Measurements from ENCODE around the gene SKAP1.
"Not testable (repeated sequence)": the region's sequence is repeated elsewhere in the genome, so short reads cannot be mapped to it uniquely, and the experiment has no call there.

Gene SKAP1

DNA sequence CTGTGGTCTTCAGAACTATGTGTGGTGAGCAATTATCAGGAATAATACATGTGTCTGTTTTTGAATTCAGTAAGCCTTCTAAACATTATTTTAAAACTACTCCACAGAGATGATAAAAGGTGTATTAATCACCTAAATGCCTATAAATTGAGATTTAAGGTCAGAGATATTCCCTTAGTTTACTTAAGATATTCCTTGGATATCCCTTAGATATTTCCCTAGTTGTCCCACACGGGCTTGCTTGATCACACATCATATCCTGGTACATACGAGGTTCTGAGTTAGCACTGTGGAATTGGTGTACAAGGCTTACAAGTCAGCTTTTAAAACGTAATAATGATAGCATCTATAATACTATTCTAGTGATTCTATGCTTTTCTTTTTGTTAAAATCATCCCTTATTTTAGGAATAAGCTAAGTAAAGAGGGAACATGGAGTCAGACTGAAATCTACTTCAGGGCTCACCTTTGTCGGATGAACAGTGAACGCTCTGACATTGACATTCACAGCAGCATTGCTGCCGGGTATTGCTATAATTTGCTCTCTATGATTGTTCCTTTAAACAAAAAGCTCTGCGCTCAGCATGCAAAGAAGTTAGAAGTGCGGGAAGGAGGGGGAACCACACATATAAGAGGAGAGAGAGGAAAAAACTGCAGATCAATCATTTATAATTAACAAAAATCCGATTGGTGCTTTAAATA, 136.5 kb downstream of the SKAP1 start:
- TF ChIP-seq POLR2AphosphoS5 (IDR thresholded peaks at IDR 0.05; ENCODE audit: low read depth, low read length) (no peak), POLR2A (IDR thresholded peaks at IDR 0.05; ENCODE audit: low read depth, low read length) (no peak), TAF1 (IDR thresholded peaks at IDR 0.05; ENCODE audit: borderline replicate concordance, low read depth, low read length) (no peak)
- DNase-seq (ENCODE audit: insufficient read length) (no peak), FAIRE-seq (no peak)

DNA sequence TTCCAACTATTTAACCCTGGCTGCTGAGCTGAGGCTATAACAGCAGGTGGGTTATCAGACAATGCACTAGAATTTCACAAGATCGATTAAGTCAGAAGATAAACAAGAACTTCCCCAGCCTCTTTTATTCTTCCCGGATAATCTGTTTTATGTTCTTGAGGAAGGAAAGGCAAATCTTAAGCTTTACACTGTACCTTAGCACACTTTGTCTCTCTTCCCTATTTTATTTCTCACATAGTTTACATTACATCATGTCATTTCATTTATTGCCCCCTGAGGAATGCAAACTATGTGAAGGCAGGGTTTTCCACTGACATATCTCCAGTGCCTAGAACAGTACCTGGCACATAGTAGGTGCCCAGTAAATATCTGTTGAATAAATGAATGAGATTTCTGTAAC, 139.6 kb downstream of the SKAP1 start:
- no peak for TF ChIP-seq TAF1 (IDR thresholded peaks at IDR 0.05; ENCODE audit: borderline replicate concordance, low read depth, low read length)
- no peak for TF ChIP-seq POLR2AphosphoS5 (IDR thresholded peaks at IDR 0.05; ENCODE audit: low read depth, low read length)
- TF ChIP-seq POLR2A (IDR thresholded peaks at IDR 0.05; ENCODE audit: low read depth, low read length) = no peak
- DNase-seq (ENCODE audit: insufficient read length) = no peak
- no peak for FAIRE-seq

DNA sequence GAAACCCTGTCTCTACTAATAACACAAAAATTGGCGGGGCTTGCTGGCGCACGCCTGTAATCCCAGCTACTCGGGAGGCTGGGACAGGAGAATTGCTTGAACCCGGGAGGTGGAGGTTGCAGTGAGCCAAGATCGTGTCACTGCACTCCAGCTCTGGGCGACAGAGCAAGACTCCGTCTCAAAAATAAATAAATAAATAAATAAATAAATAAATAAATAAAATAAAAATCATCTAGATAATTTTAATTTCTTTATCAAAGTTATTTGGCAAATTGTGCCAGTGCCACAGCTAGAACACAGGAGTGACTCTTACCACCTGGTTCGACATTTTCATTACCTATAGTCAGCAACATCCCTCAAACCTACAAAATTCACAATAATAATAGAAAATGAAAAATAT, 143.1 kb downstream of the SKAP1 start:
- DNase-seq (ENCODE audit: insufficient read length); FAIRE-seq: not testable (repeated sequence)

DNA sequence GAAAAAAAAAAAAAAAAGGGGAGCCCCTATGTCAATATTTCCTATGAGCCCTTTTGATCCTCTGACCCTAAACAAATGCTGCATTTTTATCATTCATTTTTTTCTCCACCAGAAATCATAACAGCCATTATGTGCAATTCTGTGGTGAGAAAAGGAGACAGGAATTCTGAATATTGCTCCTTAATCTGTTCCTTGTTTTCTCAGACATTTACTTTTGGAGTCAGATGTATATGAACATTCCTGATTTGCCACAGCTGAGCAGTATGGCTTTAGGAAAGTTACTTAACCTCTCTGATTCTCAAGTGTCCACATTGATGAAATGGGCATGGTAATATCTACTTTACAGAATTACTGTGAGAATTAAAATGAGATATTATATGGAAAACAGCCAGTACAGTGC, 144.4 kb downstream of the SKAP1 start:
- TF ChIP-seq POLR2A (IDR thresholded peaks at IDR 0.05; ENCODE audit: low read depth, low read length) (no peak), POLR2AphosphoS5 (IDR thresholded peaks at IDR 0.05; ENCODE audit: low read depth, low read length) (no peak), TAF1 (IDR thresholded peaks at IDR 0.05; ENCODE audit: borderline replicate concordance, low read depth, low read length) (no peak)
- DNase-seq (ENCODE audit: insufficient read length) (no peak), FAIRE-seq (no peak)

DNA sequence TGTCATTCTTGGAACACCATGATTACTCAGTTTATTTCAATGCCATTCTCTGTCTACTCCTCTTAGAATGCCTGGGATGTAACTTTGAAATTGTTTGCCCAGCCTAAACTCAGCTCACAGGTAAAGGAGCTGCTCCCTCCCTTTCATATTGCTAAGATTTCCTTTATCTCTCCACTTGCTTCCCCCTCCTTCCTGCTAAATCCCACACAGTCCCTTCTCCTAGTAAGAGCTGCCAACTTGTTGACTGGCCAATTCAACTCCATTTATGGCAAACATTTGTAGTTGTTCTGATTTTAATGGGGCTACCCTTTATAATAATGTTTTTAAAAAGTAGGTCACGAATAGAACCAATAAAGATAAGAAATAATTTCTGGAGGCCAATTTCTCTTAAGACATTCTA, 146.1 kb downstream of the SKAP1 start:
- no peak for FAIRE-seq
- no peak for DNase-seq (ENCODE audit: insufficient read length)
- TF ChIP-seq TAF1 (IDR thresholded peaks at IDR 0.05; ENCODE audit: borderline replicate concordance, low read depth, low read length) (no peak), POLR2A (IDR thresholded peaks at IDR 0.05; ENCODE audit: low read depth, low read length) (no peak)

DNA sequence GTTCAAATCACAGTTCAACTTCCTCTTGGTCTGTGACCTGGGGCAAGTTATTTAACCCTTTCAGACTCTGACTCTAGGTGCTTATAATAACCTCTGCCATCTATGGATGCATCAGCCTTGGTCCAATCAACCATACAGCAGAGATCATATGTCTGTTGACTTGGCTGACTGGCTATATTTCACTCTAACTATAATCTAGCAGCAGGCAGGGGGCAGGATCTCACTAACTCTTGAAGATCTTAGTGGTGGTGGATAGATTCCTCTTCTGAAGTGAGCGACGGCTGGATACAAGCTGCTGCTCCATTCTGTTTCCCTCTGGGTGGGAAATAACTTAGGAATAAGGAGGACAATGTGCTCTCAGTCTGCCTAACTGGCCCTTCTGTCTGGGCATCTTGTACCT, 146.6 kb downstream of the SKAP1 start:
- DNase-seq (ENCODE audit: insufficient read length) = no peak
- no peak for TF ChIP-seq POLR2AphosphoS5 (IDR thresholded peaks at IDR 0.05; ENCODE audit: low read depth, low read length)
- TF ChIP-seq POLR2A (IDR thresholded peaks at IDR 0.05; ENCODE audit: low read depth, low read length) = no peak
- no peak for TF ChIP-seq TAF1 (IDR thresholded peaks at IDR 0.05; ENCODE audit: borderline replicate concordance, low read depth, low read length)
- no peak for FAIRE-seq

DNA sequence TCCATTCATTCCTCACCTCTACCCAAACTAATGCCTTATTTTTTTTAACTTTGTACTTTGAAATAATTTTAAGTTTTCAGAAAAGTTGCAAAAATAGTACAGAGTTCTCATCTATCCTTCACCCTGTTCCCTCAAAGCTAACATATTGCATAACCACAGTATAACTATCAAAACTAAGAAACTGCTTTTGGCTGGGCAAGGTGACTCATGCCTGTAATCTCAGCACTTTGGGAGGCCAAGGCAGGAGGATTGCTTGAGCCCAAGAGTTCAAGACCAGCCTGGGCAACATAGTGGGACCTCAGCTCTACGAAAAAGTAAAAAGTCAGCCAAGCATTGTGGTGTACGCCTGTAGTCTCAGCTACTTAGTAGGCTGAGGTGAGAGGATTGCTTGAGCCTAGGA, 147.7 kb downstream of the SKAP1 start:
- FAIRE-seq (no peak), DNase-seq (ENCODE audit: insufficient read length) (no peak)
- TF ChIP-seq POLR2AphosphoS5 (IDR thresholded peaks at IDR 0.05; ENCODE audit: low read depth, low read length) (no peak), TAF1 (IDR thresholded peaks at IDR 0.05; ENCODE audit: borderline replicate concordance, low read depth, low read length) (no peak), POLR2A (IDR thresholded peaks at IDR 0.05; ENCODE audit: low read depth, low read length) (no peak)

DNA sequence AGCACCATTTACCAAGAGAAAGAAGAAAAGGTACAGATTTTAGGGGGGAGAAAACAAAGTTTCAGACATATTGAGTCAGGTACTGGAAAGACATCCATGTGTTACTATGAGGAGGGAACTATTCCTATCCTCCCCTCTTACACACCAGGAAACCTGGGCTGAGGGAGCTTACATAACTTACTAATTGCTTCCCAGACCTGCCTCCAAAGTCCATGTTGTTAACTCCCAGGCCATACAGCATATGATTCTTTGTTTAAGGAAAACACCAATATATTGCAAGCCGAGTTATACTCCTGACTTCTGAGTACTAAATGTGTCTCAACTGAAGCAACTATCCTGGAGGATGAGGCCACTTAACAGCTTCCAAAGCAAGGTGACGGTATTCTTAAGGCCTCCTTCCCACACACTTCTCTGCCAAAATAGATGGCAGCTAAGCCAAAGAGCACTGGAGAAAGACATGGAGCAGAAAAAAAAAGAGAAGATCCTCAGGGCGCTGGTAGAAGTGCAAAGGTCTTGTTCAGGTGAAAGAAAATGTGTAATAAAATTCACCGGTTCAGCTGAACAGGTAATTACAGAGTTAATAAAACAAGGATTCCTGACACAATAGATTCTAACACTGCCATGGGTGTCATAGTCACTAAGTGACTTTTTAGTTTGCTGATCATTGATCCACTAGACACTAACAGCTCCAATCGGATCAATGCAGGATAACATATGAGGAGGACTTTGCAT, 151.1 kb downstream of the SKAP1 start:
- no peak for TF ChIP-seq TAF1 (IDR thresholded peaks at IDR 0.05; ENCODE audit: borderline replicate concordance, low read depth, low read length)
- no peak for TF ChIP-seq POLR2AphosphoS5 (IDR thresholded peaks at IDR 0.05; ENCODE audit: low read depth, low read length)
- DNase-seq (ENCODE audit: insufficient read length) (no peak), FAIRE-seq (peak; percentile 5)

DNA sequence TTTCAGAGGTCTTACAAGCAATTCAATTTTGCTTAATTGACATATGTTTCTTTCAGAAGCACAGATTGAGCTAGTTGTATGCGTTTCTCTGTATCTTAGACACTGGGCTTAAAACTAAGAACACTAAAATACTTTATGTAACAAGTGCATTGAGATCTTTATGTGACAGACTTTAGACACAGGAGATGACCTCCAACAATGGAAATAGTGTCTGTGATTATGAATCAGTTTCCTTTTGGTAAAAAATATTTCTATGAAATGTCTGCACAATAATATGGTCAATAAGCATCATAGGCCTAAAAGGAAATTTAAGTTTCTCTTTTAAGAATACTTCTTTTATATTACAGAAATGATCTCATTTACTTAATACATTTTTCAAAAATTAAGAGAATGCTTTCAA, 153.2 kb downstream of the SKAP1 start:
- DNase-seq (ENCODE audit: insufficient read length) (no peak), FAIRE-seq (no peak)
- TF ChIP-seq TAF1 (IDR thresholded peaks at IDR 0.05; ENCODE audit: borderline replicate concordance, low read depth, low read length) (no peak), POLR2A (IDR thresholded peaks at IDR 0.05; ENCODE audit: low read depth, low read length) (no peak), POLR2AphosphoS5 (IDR thresholded peaks at IDR 0.05; ENCODE audit: low read depth, low read length) (no peak)

DNA sequence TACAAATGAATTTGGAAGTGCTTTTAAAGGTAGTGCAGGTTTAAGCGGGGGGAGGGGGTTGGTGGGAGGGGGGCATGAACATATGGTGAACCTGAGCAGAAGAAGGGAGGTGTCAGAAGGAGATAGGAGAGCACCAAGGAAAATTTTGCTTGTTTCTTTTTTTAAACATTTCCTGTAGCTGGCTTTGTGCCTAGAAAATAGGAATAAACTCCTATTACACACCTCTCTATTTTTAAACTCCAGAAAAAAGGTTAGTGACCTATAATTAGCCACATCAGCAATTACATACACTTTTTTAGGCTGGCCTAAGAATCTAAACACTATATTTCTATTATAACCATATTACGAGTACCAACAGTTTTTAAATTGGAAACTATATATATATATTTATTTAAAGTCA, 159.1 kb downstream of the SKAP1 start:
- TF ChIP-seq POLR2A (IDR thresholded peaks at IDR 0.05; ENCODE audit: low read depth, low read length) (no peak), TAF1 (IDR thresholded peaks at IDR 0.05; ENCODE audit: borderline replicate concordance, low read depth, low read length) (no peak), POLR2AphosphoS5 (IDR thresholded peaks at IDR 0.05; ENCODE audit: low read depth, low read length) (no peak)
- DNase-seq (ENCODE audit: insufficient read length) (no peak), FAIRE-seq (no peak)

DNA sequence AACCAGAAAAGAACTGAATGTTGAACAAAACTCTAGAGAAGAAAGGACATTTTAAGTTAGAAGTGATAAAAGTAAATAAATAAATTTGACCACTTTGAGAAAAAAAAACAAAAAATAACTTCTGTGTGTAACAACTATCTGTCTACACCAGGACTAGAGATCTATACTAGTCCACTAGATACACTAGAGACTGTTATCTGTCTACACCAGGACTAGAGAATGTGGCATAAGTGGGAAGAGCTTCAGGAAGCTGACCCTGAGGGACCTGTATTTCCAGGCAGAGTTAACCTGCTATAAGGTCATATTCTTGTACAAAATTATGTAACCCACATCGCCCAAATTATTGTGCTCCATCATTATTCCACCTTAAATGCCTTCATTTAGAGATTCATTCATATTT, 160.8 kb downstream of the SKAP1 start:
- DNase-seq (ENCODE audit: insufficient read length) (no peak), FAIRE-seq (no peak)
- no peak for TF ChIP-seq POLR2A (IDR thresholded peaks at IDR 0.05; ENCODE audit: low read depth, low read length)
- TF ChIP-seq TAF1 (IDR thresholded peaks at IDR 0.05; ENCODE audit: borderline replicate concordance, low read depth, low read length) = no peak
- TF ChIP-seq POLR2AphosphoS5 (IDR thresholded peaks at IDR 0.05; ENCODE audit: low read depth, low read length) = no peak

DNA sequence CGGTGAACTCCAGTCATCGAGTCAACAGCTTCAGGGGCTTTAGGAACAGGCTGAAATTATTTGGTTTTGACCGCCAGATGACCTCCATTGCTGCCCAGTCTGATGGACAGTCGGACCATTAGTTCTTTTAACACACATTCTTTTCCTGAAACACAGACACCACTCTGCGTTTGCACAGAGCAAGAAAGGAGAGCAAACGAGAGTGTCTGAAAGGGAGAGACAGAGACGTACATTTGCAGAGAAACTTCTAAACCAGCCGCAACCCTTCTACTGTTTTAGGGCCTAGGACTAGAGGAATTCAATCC, 166.3 kb downstream of the SKAP1 start:
- TF ChIP-seq TAF1 (IDR thresholded peaks at IDR 0.05; ENCODE audit: borderline replicate concordance, low read depth, low read length) (no peak), POLR2A (IDR thresholded peaks at IDR 0.05; ENCODE audit: low read depth, low read length) (no peak), POLR2AphosphoS5 (IDR thresholded peaks at IDR 0.05; ENCODE audit: low read depth, low read length) (no peak)
- FAIRE-seq (no peak), DNase-seq (ENCODE audit: insufficient read length) (no peak)

Measured in GM12892 (cell line).